ENCODE results near the gene MICAL3.

Gene MICAL3

DNA sequence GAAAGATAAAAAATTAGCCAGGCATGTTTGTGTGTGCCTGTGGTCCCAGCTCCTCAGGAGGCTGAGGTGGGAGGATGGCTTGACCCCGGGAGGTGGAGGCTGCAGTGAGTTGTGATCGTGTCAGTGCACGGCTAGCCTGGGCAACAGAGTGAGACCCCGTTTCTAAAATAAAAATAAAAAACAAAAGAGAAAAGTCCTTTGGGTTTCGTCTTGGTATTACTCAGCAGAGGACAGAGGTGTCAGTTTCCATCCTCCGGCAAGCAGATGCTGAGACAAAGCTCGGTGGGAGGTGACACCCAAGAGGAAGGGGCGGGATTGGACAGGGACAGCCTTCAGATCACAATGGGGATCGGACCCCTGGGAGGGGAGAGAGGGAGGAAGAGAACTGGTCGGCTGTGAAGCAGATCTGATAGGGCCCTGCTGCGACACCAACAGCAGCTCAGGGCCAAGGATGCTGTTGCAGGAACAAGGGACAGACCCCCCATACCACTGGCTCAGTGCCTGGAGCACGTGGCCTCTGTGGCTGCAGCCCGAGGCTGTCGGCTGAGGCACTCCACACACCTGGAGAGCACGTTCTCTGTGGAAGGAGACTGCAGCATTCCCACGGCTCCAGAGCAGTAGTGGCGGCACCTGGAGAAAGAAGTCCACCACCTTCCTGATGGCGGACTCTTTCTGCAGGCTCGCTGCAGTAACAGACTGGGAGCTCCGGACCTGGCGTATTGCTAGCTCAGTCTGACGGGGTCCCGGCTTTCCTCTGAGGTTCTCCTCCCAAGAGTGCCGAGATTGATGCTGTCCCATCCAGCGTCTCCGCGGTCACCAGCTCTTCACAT lies 244.9 kb downstream of the MICAL3 start:
- Histone ChIP-seq H3K9ac (peak overlapping the region; percentile 94), H3K36me3 (no peaks in the 10 kb centered on the region), H3K4me2 (peak overlapping the region; percentile 96), H3K27me3 (no peaks in the 10 kb centered on the region), H3K27ac (peak overlapping the region; percentile 97), H3K9me3 (no peaks in the 10 kb centered on the region; the same call in 1 of the 2 replicates), H3K4me1 (peaks cover 90% of the 10 kb centered on the region), H4K20me1 (no peaks in the 10 kb centered on the region; the same call in 1 of the 2 replicates), H3K4me3 (peak overlapping the region; percentile 82)
- no peak for TF ChIP-seq Cebpa-rat (IDR thresholded peaks at IDR 0.05)

DNA sequence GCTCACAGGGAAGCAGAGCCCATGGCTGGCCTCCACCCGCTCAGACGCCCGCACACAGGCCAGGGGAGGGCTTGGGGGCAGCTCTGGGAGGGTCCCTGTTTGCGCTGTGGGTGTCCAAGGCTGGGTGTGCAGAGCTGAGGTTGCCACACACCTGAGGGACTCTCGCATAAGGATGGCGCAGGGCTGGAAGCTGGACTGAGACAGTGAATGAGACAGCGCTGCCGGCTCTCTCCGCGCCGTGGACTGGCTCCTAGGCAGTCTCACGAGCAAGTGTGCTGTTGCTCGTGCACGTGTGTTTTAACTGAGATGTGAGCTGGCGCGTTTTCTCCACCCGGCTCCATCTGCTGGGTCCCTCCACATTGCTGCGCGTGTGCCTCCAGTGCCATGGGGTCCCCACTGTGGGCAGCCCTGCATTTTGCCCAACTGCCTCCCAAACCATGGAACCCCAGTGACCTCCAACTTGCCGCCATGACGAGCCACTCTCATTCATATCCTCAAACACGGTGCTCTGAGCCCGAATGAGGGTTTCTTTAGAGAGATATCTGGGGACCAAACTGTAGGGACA lies 245.9 kb downstream of the MICAL3 start:
- no peaks in the 10 kb centered on the region for H3K27me3 ChIP-seq
- H3K4me2 ChIP-seq: peak overlapping the region; percentile 96
- peak overlapping the region; percentile 97 for H3K27ac ChIP-seq
- no peaks in the 10 kb centered on the region; the same call in 1 of the 2 replicates for H3K9me3 ChIP-seq
- H3K36me3 ChIP-seq: no peaks in the 10 kb centered on the region
- peaks cover 84% of the 10 kb centered on the region for H3K4me1 ChIP-seq
- H4K20me1 ChIP-seq: peaks cover under 1% of the 10 kb centered on the region; the same call in 1 of the 2 replicates
- H3K9ac ChIP-seq: peak overlapping the region; percentile 94
- TF ChIP-seq Cebpa-rat (IDR thresholded peaks at IDR 0.05): no peak
- peak overlapping the region; percentile 82 for H3K4me3 ChIP-seq

DNA sequence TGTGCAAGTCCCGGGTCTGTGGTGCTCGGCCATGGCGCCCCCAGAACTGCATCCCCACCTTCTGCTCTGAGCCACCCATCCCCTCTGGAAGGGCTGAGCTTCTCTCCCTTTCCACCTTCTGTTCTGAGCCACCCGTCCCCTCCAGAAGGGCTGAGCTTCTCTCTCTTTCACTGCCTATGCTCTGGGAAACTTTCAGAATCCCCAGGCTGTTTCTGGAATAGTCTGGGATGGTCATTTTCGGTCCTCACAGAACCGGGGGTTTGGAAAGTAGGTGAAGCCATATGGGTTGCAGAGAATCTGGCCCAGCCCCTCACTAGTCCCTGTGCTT lies 246.7 kb downstream of the MICAL3 start:
- H3K4me2 ChIP-seq: peak overlapping the region; percentile 96
- peak overlapping the region; percentile 97 for H3K27ac ChIP-seq
- peak overlapping the region; percentile 82 for H3K4me3 ChIP-seq

DNA sequence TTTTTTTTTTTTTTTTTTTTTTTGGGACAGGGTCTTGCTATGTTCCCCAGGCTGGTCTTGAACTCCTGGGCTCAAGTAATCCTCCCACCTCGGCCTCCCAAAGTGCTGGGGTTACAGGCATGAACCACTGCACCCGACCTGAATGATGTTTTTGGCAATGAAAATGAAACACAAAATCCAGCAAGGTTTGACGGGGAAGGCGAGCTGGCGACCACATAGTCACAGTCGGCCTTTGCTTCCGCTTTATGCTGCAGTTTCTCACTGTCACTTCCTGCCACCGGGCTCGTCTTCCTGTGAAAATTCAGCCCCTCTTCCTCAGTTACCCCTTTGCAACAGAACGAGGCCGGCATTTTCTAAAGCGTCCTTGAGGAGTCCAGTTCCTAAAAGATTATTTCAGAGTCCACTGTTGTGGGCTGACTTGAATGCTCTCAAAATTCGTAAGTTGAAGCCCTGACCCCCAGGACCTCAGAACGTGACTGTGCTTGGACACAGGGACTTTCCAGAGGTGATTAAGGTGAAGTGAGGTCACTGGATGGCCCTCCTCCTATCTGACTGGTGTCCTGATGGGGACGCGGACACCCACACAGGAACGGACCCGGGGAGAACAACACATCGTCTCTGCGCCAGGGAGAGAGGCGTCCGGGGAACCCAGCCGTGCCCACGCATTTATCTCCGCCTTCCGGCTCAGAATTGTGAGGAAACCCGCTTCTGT lies 247.2 kb downstream of the MICAL3 start:
- TF ChIP-seq Cebpa-rat (IDR thresholded peaks at IDR 0.05): no peak
- Histone ChIP-seq H3K4me1 (peaks cover 84% of the 10 kb centered on the region), H3K9me3 (no peaks in the 10 kb centered on the region; the same call in 1 of the 2 replicates), H3K4me3 (peak overlapping the region; percentile 82), H3K27me3 (no peaks in the 10 kb centered on the region), H3K9ac (peak overlapping the region; percentile 94), H3K4me2 (peak overlapping the region; percentile 96), H3K36me3 (no peaks in the 10 kb centered on the region), H4K20me1 (peaks cover 14% of the 10 kb centered on the region), H3K27ac (peak overlapping the region; percentile 97)

More for the DNA sequence above, 246.7 kb downstream of the MICAL3 start:
- Histone ChIP-seq H3K27me3 (no peaks in the 10 kb centered on the region), H4K20me1 (peaks cover 9% of the 10 kb centered on the region), H3K4me1 (peaks cover 84% of the 10 kb centered on the region), H3K36me3 (no peaks in the 10 kb centered on the region), H3K9ac (peak overlapping the region; percentile 94), H3K9me3 (no peaks in the 10 kb centered on the region; the same call in 1 of the 2 replicates)
- TF ChIP-seq Cebpa-rat (IDR thresholded peaks at IDR 0.05): peak; percentile 41; the same call in 1 of the 2 replicates

DNA sequence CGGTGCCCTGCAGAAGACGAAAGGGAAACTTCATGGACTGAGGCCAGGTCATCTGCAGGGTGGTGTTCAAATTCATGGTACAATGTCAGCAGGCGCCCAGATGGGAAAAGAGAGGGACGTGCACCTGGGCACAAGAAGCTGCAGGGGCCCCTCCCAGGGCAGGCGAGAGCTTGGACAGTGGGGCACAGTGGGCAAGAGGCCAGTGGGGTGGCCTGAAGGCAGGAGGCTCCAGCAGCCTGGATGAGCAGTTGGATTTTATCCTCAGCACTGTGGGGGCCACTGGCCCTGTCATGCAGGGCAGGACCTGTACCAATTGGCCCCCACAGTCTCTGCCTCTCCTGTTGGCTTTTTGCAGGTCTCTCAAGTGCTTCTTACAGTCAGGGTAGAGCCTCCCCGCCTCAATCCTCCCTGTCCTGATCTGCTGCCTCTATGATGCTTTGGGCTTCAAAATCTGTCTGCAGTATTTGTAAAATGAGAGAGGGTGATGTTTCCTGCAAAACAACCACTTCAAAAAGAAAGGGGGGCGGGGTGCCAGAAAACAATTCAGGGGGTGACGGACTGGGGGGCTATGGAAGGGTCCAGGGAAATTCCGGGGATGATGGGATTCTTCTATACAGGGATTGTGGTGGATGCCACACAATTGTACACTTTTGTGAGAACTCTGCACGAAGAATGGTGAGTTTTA lies 248.4 kb downstream of the MICAL3 start:
- Histone ChIP-seq H3K4me2 (peak overlapping the region; percentile 96), H4K20me1 (peaks cover 22% of the 10 kb centered on the region), H3K4me1 (peaks cover 84% of the 10 kb centered on the region), H3K9ac (peak overlapping the region; percentile 94), H3K4me3 (no peak overlapping the region), H3K9me3 (no peaks in the 10 kb centered on the region; the same call in 1 of the 2 replicates), H3K27ac (peak overlapping the region; percentile 97), H3K27me3 (no peaks in the 10 kb centered on the region), H3K36me3 (no peaks in the 10 kb centered on the region)
- TF ChIP-seq Cebpa-rat (IDR thresholded peaks at IDR 0.05): no peak

DNA sequence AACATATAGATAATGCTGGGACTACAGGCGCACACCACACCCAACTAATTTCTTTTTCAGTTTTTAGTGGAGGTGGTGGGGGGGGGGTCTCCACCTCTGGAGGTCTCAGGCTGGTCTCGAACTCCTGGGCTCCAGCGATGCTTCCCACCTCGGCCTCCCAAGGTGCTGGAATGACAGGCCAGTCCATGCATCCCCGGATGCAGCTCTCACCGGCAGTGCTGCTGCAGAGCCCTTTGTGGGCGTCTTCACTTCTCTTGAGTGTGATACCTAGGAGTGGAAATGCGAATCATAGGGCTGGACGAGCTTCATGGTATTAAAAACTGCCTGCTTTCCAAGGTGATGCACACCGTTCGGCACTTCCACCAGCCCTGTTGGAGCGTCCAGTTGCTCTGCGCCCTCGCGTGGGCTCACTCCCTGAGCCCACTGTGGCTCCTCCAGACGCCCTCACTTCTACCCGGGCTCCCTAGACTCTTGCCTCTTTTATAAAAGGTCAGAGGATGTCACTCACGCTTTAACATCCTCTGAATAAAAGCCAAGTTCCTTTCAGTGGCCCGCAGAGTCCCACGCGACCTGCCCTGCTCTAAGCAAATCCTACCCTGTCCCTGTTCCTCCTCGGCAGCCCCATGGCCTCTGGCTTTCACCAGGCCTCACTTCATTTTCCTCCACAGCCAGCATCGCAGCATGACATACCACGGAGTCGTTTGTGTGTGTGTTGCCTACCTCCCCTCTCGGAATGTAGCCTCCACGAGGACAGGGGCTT lies 249.3 kb downstream of the MICAL3 start:
- TF ChIP-seq Cebpa-rat (IDR thresholded peaks at IDR 0.05): no peak
- Histone ChIP-seq H4K20me1 (peaks cover 31% of the 10 kb centered on the region), H3K4me2 (peak overlapping the region; percentile 96), H3K4me1 (peaks cover 84% of the 10 kb centered on the region), H3K27me3 (no peaks in the 10 kb centered on the region), H3K9ac (peak overlapping the region; percentile 94), H3K4me3 (peak overlapping the region; percentile 74; the same call in 1 of the 2 replicates), H3K9me3 (no peaks in the 10 kb centered on the region; the same call in 1 of the 2 replicates), H3K36me3 (peaks cover 6% of the 10 kb centered on the region; the same call in 1 of the 2 replicates), H3K27ac (peak overlapping the region; percentile 97)

DNA sequence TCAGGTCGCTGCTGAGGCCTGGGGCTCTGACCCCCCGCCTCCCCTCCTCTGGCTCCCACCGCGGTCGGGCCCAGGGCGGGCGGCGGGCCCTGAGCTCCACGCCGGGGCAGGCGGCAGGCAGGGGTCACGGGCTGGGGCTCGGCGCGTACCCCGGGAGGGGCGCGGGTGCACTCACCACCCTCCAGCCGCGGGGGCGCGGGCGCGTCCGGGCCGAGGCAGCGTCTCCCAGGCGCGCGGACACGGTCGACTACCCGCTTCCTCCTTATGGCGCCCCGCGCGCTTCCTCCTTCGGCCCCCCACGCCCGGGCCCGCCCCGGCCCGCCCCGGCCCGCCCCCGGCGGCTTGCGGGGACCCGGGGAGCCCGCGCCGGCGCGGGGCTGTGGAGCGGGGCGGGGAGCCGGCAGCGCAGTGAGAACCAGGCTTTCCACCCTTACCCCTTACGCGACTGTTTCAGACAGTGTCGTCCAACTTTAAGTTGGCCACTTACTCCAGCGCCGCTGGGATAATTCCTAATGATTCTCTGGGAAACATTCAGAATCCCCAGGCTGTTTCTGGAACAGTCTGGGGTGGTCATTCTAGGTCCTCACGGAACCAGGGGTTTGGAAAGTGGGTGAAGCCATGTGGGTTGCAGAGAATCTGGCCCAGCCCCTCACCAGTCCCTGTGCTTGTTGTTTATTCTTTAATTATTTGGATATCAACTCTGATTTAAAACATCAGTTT lies 250.0 kb downstream of the MICAL3 start, which contains the start of gene BID:
TSS of gene BID (minus strand) at position 264 of the 720 bp plus-strand sequence. CDS start 24,353 bp downstream, outside the sequence.
- Histone ChIP-seq H3K4me2 (peak within 1 kb of the TSS; percentile 96), H3K27me3 (no peaks in the 10 kb centered on the region), H3K4me1 (peaks cover 84% of the 10 kb centered on the region), H3K27ac (peak within 1 kb of the TSS; percentile 97), H3K9ac (peak within 1 kb of the TSS; percentile 94), H3K36me3 (peaks cover 10% of the 10 kb centered on the region; the same call in 1 of the 2 replicates), H3K4me3 (peak within 1 kb of the TSS; percentile 74), H4K20me1 (peaks cover 38% of the 10 kb centered on the region), H3K9me3 (no peaks in the 10 kb centered on the region)
- no peak for TF ChIP-seq Cebpa-rat (IDR thresholded peaks at IDR 0.05)

DNA sequence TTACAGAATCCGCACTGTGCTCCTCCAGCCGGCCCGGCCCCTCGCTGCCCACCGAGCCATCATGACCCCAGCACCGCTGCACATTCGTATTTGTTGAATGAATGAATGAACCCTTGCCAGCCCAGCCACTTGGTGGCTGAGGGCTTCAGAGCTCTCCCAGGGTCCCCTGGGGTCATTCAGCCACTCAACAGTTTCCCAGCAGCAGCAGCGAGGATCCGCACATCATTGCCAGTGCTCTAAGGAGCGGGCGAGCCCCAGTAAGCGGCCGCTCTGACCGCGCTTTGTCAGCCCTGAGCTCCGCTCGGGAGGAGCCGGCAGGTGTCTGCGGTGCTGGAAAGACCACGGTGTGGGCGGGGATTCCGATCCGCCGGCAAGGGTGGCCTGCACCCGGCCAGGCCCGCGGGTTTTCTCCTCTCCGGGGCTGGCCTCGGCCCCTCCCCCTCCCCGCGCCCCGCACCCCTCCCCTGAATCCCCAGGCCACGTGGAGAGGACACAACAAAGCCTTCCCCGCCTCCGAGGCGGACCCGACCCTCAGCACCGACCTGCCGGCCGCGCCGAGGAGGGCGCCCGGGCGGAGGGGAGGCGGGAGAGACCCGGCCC lies 250.7 kb downstream of the MICAL3 start:
- no peak for TF ChIP-seq Cebpa-rat (IDR thresholded peaks at IDR 0.05)
- peak overlapping the region; percentile 94 for H3K9ac ChIP-seq
- no peaks in the 10 kb centered on the region for H3K27me3 ChIP-seq
- no peaks in the 10 kb centered on the region for H3K9me3 ChIP-seq
- peaks cover 14% of the 10 kb centered on the region; the same call in 1 of the 2 replicates for H3K36me3 ChIP-seq
- H3K4me1 ChIP-seq: peaks cover 84% of the 10 kb centered on the region
- peaks cover 43% of the 10 kb centered on the region for H4K20me1 ChIP-seq
- peak overlapping the region; percentile 74 for H3K4me3 ChIP-seq
- H3K4me2 ChIP-seq: peak overlapping the region; percentile 96
- H3K27ac ChIP-seq: peak overlapping the region; percentile 97

Measured in BLaER1 (cell line).